GM21717 (cell line): ENCODE results near the gene ZMYM4.

Experiments
- ATAC-seq: cut with Tn5 transposase; IDR thresholded peaks from one replicate; pipeline ENCODE4 v1.9.1; 2021; ENCODE audit warnings: mild to moderate bottlenecking, moderate library complexity; ENCODE audit not compliant: unreplicated experiment

The ZMYM4 gene

GRCh38 chr1:35274197-35274596, 5.7 kb downstream of the ZMYM4 start:
- no peak for ATAC-seq

GRCh38 chr1:35278886-35279554, 10.5 kb downstream of the ZMYM4 start:
- no peak for ATAC-seq

- no peak for ATAC-seq
These were observed 11.0 kb downstream of the ZMYM4 start for GRCh38 chr1:35279555-35279904.

- ATAC-seq: no peak
These were observed 11.5 kb downstream of the ZMYM4 start for GRCh38 chr1:35280006-35280405.

GRCh38 chr1:35281565-35281964, 13.1 kb downstream of the ZMYM4 start:
- ATAC-seq: no peak

GRCh38 chr1:35282172-35282571, 13.7 kb downstream of the ZMYM4 start:
- no peak for ATAC-seq

- ATAC-seq: no peak
These were observed 16.3 kb downstream of the ZMYM4 start for GRCh38 chr1:35284852-35285251.

- ATAC-seq: no peak
These were observed 17.5 kb downstream of the ZMYM4 start for GRCh38 chr1:35285771-35286606.

- no peak for ATAC-seq
These were observed 19.5 kb downstream of the ZMYM4 start for GRCh38 chr1:35287807-35288640.

- no peak for ATAC-seq
These were observed 20.3 kb downstream of the ZMYM4 start for GRCh38 chr1:35288761-35289160.

- no peak for ATAC-seq
These were observed 21.9 kb downstream of the ZMYM4 start for GRCh38 chr1:35290452-35290851.

GRCh38 chr1:35294809-35295208, 26.3 kb downstream of the ZMYM4 start:
- no peak for ATAC-seq

GRCh38 chr1:35297886-35298285, 29.4 kb downstream of the ZMYM4 start:
- ATAC-seq: no peak

GRCh38 chr1:35298464-35298863, 30.0 kb downstream of the ZMYM4 start:
- ATAC-seq: no peak

- ATAC-seq: no peak
These were observed 31.9 kb downstream of the ZMYM4 start for GRCh38 chr1:35300376-35300775.

GRCh38 chr1:35301674-35302392, 33.3 kb downstream of the ZMYM4 start:
- ATAC-seq: no peak

- ATAC-seq: no peak
These were observed 36.9 kb downstream of the ZMYM4 start for GRCh38 chr1:35305383-35305782.

GRCh38 chr1:35315649-35316048, 47.1 kb downstream of the ZMYM4 start:
- ATAC-seq: no peak

GRCh38 chr1:35316264-35316663, 47.8 kb downstream of the ZMYM4 start:
- ATAC-seq: no peak

GRCh38 chr1:35319988-35320713, 51.6 kb downstream of the ZMYM4 start:
- ATAC-seq: no peak
